SK-N-SH (cell line): Measurements from ENCODE around the gene FAM120B. TPM values are rescaled to one million over a fixed set of nuclear protein-coding genes. Genes with fewer than 3 reads are reported as not detected.

ENCODE experiments used
- CTCF ChIA-PET: fragments of 300-600, 350-600 bp; formaldehyde crosslinking; extraction: SDS; loops from one replicate; lab custom pipeline; 2021; lab: Yijun Ruan, JAX
- POLR2A ChIA-PET: fragments of 350-600 bp; sonication (Branson Sonifier 250); formaldehyde crosslinking; extraction: SDS; loops from one replicate; lab custom pipeline; 2020; ENCODE audit warnings: antibody characterized with exemption, inconsistent platforms; lab: Yijun Ruan, JAX
- DNase-seq: peaks from one replicate; pipeline ENCODE4 v3.0.0; 2012
- H2AFZ ChIP-seq: fragments of 200-600 bp; sonication (generic); 2 replicates; pipeline ENCODE4 v1.8.1; 2016; ENCODE audit warnings: antibody characterized with exemption, mild to moderate bottlenecking, low read depth
- H3F3A ChIP-seq: fragments of 200-600 bp; sonication (generic); replicated peaks from 2 replicates; pipeline ENCODE3; 2016; ENCODE audit warnings: antibody characterized with exemption, mild to moderate bottlenecking; ENCODE audit not compliant: insufficient read depth
- H3K27ac ChIP-seq, 2 experiments: fragments of 200-500 bp in 1 of 2; fragments of 200-600 bp in 1 of 2; sonication (Bioruptor generic) in 1 of 2; sonication (generic), shearing (Covaris generic) in 1 of 2; 2 replicates each; pipeline versions ENCODE4 v1.5.1 to v1.6.1; 2014 to 2016; ENCODE audit warnings: low read depth in 2 of 2, inconsistent platforms in 1 of 2, low read length in 1 of 2, mild to moderate bottlenecking in 1 of 2, mixed read lengths in 1 of 2
- H3K27me3 ChIP-seq: fragments of 200-600 bp; sonication (generic), shearing (Covaris generic); 2 replicates; pipeline ENCODE4 v1.6.1; 2016; ENCODE audit warnings: mixed run types; ENCODE audit not compliant: insufficient read depth
- H3K36me3 ChIP-seq, 2 experiments: fragments of 200-500 bp in 1 of 2; fragments of 200-600 bp in 1 of 2; sonication (Bioruptor generic) in 1 of 2; sonication (generic) in 1 of 2; replicated peaks in 1 of 2; 2 replicates each; pipeline versions ENCODE3 to v1.5.1; 2014 to 2016; ENCODE audit warnings: low read length in 1 of 2, mild to moderate bottlenecking in 1 of 2; ENCODE audit not compliant: insufficient read depth in 2 of 2, control insufficient read depth in 1 of 2
- H3K4me1 ChIP-seq, 2 experiments: fragments of 200-500 bp in 1 of 2; fragments of 200-600 bp in 1 of 2; sonication (Bioruptor generic) in 1 of 2; sonication (generic), shearing (Covaris generic) in 1 of 2; 2 replicates each; pipeline versions ENCODE4 v1.5.1 to v1.6.1; 2014 to 2016; ENCODE audit warnings: low read depth in 1 of 2, low read length in 1 of 2, mixed run types in 1 of 2; ENCODE audit not compliant: insufficient read depth in 2 of 2, control insufficient read depth in 1 of 2
- H3K4me2 ChIP-seq: fragments of 200-600 bp; sonication (generic), shearing (Covaris generic); 2 replicates; pipeline ENCODE4 v1.6.1; 2017; ENCODE audit warnings: mixed run types
- H3K4me3 ChIP-seq, 2 experiments: fragments of 200-500 bp in 1 of 2; fragments of 200-600 bp in 1 of 2; sonication (Bioruptor generic) in 1 of 2; sonication (generic), shearing (Covaris generic) in 1 of 2; 2 replicates each; pipeline versions ENCODE4 v1.5.1 to v1.8.1; 2014 to 2016; ENCODE audit warnings: low read depth in 2 of 2, inconsistent platforms in 1 of 2, low read length in 1 of 2, mild to moderate bottlenecking in 1 of 2, mixed read lengths in 1 of 2, moderate library complexity in 1 of 2
- H3K79me2 ChIP-seq: fragments of 200-600 bp; sonication (generic); 2 replicates; pipeline ENCODE4 v1.8.1; 2017; ENCODE audit warnings: mild to moderate bottlenecking; ENCODE audit not compliant: insufficient read depth
- H3K9ac ChIP-seq: fragments of 200-600 bp; sonication (generic); 2 replicates; pipeline ENCODE4 v1.6.1; 2017; ENCODE audit warnings: mixed run types
- H3K9me2 ChIP-seq: fragments of 200-600 bp; sonication (generic); 2 replicates; pipeline ENCODE4 v1.6.1; 2017; ENCODE audit warnings: mixed run types
- H3K9me3 ChIP-seq: fragments of 200-600 bp; sonication (generic); 2 replicates; pipeline ENCODE4 v1.6.1; 2017; ENCODE audit warnings: mixed run types, mild to moderate bottlenecking, moderate library complexity
- H4K20me1 ChIP-seq: fragments of 200-600 bp; sonication (generic); 2 replicates; pipeline ENCODE4 v1.6.1; 2017; ENCODE audit warnings: mild to moderate bottlenecking, mixed run types; ENCODE audit not compliant: insufficient read depth
- EP300 ChIP-seq, 2 experiments: IDR thresholded peaks; 2 replicates each; pipeline versions ENCODE4 v1.4.0 to v1.6.1; 2012; ENCODE audit warnings: borderline replicate concordance in 1 of 2, low read depth in 1 of 2, low read length in 1 of 2
- EZH2phosphoT487 ChIP-seq: fragments of 200-600 bp; sonication (generic); IDR thresholded peaks from 2 replicates; pipeline ENCODE4 v1.6.1; 2017; ENCODE audit warnings: low read depth, mixed run types, mild to moderate bottlenecking, antibody characterized with exemption, moderate library complexity, borderline replicate concordance
- FOXJ3 ChIP-seq: sonication (generic); formaldehyde crosslinking; IDR thresholded peaks from 2 replicates; pipeline ENCODE4 v1.5.1; 2020; ENCODE audit warnings: mild to moderate bottlenecking, missing genetic modification reagents
- GABPA ChIP-seq: IDR thresholded peaks from 2 replicates; pipeline ENCODE4 v1.4.0; 2012; ENCODE audit warnings: low read depth, mild to moderate bottlenecking
- GATA2 ChIP-seq: sonication (generic); formaldehyde crosslinking; IDR thresholded peaks from 2 replicates; pipeline ENCODE4 v1.5.0; 2020; ENCODE audit warnings: mild to moderate bottlenecking, missing genetic modification reagents
- JUND ChIP-seq: IDR thresholded peaks from 2 replicates; pipeline ENCODE4 v1.4.0; 2012
- MEF2A ChIP-seq: IDR thresholded peaks from 2 replicates; pipeline ENCODE4 v1.4.0; 2012; ENCODE audit warnings: low read depth, borderline replicate concordance
- NFIC ChIP-seq: IDR thresholded peaks from 2 replicates; pipeline ENCODE4 v1.4.0; 2012; ENCODE audit warnings: borderline replicate concordance
- NRF1 ChIP-seq: IDR thresholded peaks from 2 replicates; pipeline ENCODE4 v1.6.1; 2012; ENCODE audit warnings: low read depth, mild to moderate bottlenecking, low read length
- RAD21 ChIP-seq: IDR thresholded peaks from 2 replicates; pipeline ENCODE4 v1.6.1; 2012; ENCODE audit warnings: mild to moderate bottlenecking, low read length
- RXRA ChIP-seq: IDR thresholded peaks from 2 replicates; pipeline ENCODE4 v1.4.0; 2012; ENCODE audit warnings: low read depth, mild to moderate bottlenecking, borderline replicate concordance
- SIN3A ChIP-seq: IDR thresholded peaks from 2 replicates; pipeline ENCODE4 v1.6.1; 2012; ENCODE audit warnings: low read depth, mild to moderate bottlenecking, low read length, moderate library complexity, borderline replicate concordance
- SMC3 ChIP-seq: IDR thresholded peaks from 2 replicates; pipeline ENCODE4 v1.6.1; 2012; ENCODE audit warnings: low read depth, low read length, improper control_type of control experiment
- TCF12 ChIP-seq: IDR thresholded peaks from 2 replicates; pipeline ENCODE4 v1.4.0; 2012
- WGBS: methylation state at CpG from one replicate; pipeline ENCODE4 v1.1.6; 2017; ENCODE audit warnings: low lambda C conversion rate; 5-methylcytosine and 5-hydroxymethylcytosine counted together
- polyA plus RNA-seq, 3 experiments: library from polyadenylated mRNA; depleted of rRNA; stranded (reverse); fragments of >200 nt; gene quantifications; 2 replicates each; pipeline ENCODE4 v1.2.3, GENCODE V29; 2012
- TF ChIP-seq, protein P1 (sequence below): IDR thresholded peaks from 2 replicates; pipeline ENCODE4; 2012
- TF ChIP-seq, protein P2 (sequence below): fragments of 150-350 bp; IDR thresholded peaks from 2 replicates; pipeline ENCODE4 v1.6.1; 2016; ENCODE audit warnings: mild to moderate bottlenecking, low read depth, low read length
- TF ChIP-seq, protein P3 (sequence below): IDR thresholded peaks from 2 replicates; pipeline ENCODE4 v1.4.0; 2012; ENCODE audit warnings: low read depth, borderline replicate concordance
- TF ChIP-seq, protein P4 (sequence below): IDR thresholded peaks from 2 replicates; pipeline ENCODE4 v1.4.0; 2012; ENCODE audit warnings: low read depth

Gene FAM120B
- polyA plus RNA-seq, 1 of the 3 experiments (the other 2 are of a cell fraction), result 7.7 TPM

DNA sequence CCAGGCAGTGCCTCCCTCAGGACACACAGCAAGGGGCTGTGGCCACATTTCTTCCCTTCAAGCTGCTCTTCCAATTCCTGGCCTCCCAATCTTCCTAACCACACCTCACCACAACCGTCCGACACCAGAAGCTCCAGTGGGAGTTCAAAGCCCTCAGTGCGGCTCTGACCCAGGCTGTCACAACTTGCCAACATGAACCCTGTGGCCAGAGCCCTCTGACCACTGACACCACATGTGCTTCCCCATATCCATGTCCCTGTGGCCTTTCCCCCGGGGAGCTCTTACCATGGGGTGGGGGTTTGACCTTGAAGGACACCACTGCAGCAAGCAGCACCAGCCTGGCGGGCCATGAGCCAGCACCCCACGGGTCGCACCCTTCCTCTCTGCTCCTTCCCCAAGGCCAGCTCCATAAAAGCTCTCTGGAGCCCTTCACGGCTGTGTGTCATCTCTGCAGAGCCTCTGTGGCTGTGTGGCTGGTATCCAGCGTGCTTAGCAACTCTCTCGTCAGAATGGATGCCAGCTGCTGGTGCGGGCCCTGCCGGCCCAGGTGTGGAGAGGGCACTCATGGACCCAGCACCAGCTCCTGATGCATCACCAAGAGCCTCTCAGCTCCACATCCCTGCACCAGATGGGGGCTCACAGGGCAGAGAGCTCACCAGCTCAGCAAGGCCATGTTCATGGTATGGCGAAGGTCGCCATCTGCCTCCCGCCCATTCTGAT, 140.4 kb downstream of the FAM120B start:
- TF ChIP-seq TCF12 (no peak), EP300 (IDR thresholded peaks at IDR 0.05; ENCODE audit: borderline replicate concordance in 1 of 2, low read depth in 1 of 2, low read length in 1 of 2) (no peak), SIN3A (no peak), FOXJ3 (CRISPR knock-in tag) (no peak), EZH2phosphoT487 (no peak), RXRA (no peak), GATA2 (no peak), SMC3 (no peak), RAD21 (no peak), MEF2A (no peak), NRF1 (no peak), NFIC (no peak)
- TF ChIP-seq, protein P1, sequence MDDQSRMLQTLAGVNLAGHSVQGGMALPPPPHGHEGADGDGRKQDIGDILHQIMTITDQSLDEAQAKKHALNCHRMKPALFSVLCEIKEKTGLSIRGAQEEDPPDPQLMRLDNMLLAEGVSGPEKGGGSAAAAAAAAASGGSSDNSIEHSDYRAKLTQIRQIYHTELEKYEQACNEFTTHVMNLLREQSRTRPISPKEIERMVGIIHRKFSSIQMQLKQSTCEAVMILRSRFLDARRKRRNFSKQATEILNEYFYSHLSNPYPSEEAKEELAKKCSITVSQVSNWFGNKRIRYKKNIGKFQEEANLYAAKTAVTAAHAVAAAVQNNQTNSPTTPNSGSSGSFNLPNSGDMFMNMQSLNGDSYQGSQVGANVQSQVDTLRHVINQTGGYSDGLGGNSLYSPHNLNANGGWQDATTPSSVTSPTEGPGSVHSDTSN, result no peak
- TF ChIP-seq, protein P2, sequence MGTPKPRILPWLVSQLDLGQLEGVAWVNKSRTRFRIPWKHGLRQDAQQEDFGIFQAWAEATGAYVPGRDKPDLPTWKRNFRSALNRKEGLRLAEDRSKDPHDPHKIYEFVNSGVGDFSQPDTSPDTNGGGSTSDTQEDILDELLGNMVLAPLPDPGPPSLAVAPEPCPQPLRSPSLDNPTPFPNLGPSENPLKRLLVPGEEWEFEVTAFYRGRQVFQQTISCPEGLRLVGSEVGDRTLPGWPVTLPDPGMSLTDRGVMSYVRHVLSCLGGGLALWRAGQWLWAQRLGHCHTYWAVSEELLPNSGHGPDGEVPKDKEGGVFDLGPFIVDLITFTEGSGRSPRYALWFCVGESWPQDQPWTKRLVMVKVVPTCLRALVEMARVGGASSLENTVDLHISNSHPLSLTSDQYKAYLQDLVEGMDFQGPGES, result no peak
- TF ChIP-seq, protein P3, sequence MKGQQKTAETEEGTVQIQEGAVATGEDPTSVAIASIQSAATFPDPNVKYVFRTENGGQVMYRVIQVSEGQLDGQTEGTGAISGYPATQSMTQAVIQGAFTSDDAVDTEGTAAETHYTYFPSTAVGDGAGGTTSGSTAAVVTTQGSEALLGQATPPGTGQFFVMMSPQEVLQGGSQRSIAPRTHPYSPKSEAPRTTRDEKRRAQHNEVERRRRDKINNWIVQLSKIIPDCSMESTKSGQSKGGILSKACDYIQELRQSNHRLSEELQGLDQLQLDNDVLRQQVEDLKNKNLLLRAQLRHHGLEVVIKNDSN, result no peak
- Histone ChIP-seq H3K9me3 (no peaks in the 10 kb centered on the region), H4K20me1 (no peaks in the 10 kb centered on the region), H3K79me2 (no peaks in the 10 kb centered on the region), H3K4me1 (peaks cover 0 to 10% of the 10 kb centered on the region in 2 experiments; a peak in 1 of 4 replicates), H3K4me3 (no peak overlapping the region), H3K9me2 (no peaks in the 10 kb centered on the region), H3K4me2 (no peak overlapping the region), H3K27ac (no peak overlapping the region), H3K36me3 (no peaks in the 10 kb centered on the region), H3K27me3 (no peaks in the 10 kb centered on the region), H3F3A (no peaks in the 10 kb centered on the region), H2AFZ (no peak overlapping the region), H3K9ac (no peak overlapping the region)
- DNase-seq, result no peak
- CTCF ChIA-PET, result interaction anchor here (1.3 kb wide), 1 partner anchor 615 kb away, joined by 4 read pairs; no protein-coding TSS in a partner anchor
- POLR2A ChIA-PET, result no interaction called here
- WGBS, result 84% methylated on average over 11 of the region's 15 CpGs

DNA sequence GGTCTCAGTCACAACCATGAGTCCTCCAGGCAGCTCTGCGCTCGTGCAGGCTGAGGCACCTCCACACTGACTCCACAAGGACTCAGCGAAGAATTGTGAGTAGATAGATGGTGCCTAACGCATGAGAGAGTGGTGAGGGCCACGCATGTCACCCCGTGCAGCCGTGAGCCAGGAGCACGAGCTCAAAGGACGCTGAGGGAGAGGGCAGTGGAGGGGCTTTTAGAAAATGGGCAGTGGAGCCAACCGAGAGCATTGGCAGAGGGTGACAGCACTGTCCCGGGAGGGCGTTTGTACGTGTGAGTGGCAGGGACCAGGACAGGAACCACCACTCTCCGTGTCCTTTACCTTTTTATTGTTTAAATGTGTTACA, 141.0 kb downstream of the FAM120B start:
- H3K9ac ChIP-seq, result no peak overlapping the region
- no peak overlapping the region for H3K27ac ChIP-seq
- H3K36me3 ChIP-seq, result no peaks in the 10 kb centered on the region
- H3K9me2 ChIP-seq, result no peaks in the 10 kb centered on the region
- TF ChIP-seq SMC3 (no peak), FOXJ3 (CRISPR knock-in tag) (no peak), SIN3A (no peak), GABPA (no peak), JUND (no peak)
- TF ChIP-seq, protein P4, sequence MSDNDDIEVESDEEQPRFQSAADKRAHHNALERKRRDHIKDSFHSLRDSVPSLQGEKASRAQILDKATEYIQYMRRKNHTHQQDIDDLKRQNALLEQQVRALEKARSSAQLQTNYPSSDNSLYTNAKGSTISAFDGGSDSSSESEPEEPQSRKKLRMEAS, result no peak
- H3K79me2 ChIP-seq, result no peaks in the 10 kb centered on the region
- H3K9me3 ChIP-seq, result no peaks in the 10 kb centered on the region
- CTCF ChIA-PET, result interaction anchor here (1.2 kb wide), 1 partner anchor 657 kb away, joined by 3 read pairs; no protein-coding TSS in a partner anchor
- WGBS, result 89% methylated on average over 14 of the region's 14 CpGs
- no peak for DNase-seq
- H3K4me1 ChIP-seq, result peaks cover 0 to 10% of the 10 kb centered on the region in 2 experiments; a peak in 1 of 4 replicates
- H3K4me2 ChIP-seq, result no peak overlapping the region
- H3K4me3 ChIP-seq, result no peak overlapping the region
- H4K20me1 ChIP-seq, result no peaks in the 10 kb centered on the region
- no peaks in the 10 kb centered on the region for H3K27me3 ChIP-seq
- no peak overlapping the region for H2AFZ ChIP-seq
- no peaks in the 10 kb centered on the region for H3F3A ChIP-seq
- POLR2A ChIA-PET, result no interaction called here
